ACC112 (cell line): Measurements from ENCODE around the gene OR10G8.

Experiments used
- H2AFZ ChIP-seq: fragments of 200-600 bp; sonication (generic); one replicate; pipeline ENCODE4 v1.6.0; 2017; ENCODE audit warnings: antibody characterized with exemption, low read length; ENCODE audit not compliant: unreplicated experiment
- H3K27ac ChIP-seq: fragments of 200-600 bp; sonication (generic); 2 replicates; pipeline ENCODE4 v1.5.1; 2014; ENCODE audit warnings: low read depth, mild to moderate bottlenecking, antibody characterized with exemption, low read length, moderate library complexity
- H3K27me3 ChIP-seq: fragments of 200-600 bp; sonication (generic); 2 replicates; pipeline ENCODE4 v1.6.1; 2014; ENCODE audit warnings: mild to moderate bottlenecking, antibody characterized with exemption, low read length, moderate library complexity, mixed read lengths; ENCODE audit not compliant: insufficient read depth
- H3K36me3 ChIP-seq: fragments of 200-600 bp; sonication (generic); 2 replicates; pipeline ENCODE4 v1.6.1; 2016; ENCODE audit warnings: mild to moderate bottlenecking, antibody characterized with exemption, low read length, moderate library complexity, mixed read lengths; ENCODE audit not compliant: insufficient read depth
- H3K4me1 ChIP-seq: fragments of 200-600 bp; sonication (generic); one replicate; pipeline ENCODE4 v1.6.1; 2016; ENCODE audit warnings: low read length, mixed read lengths; ENCODE audit not compliant: insufficient read depth, unreplicated experiment, control insufficient read depth
- H3K4me3 ChIP-seq: fragments of 200-600 bp; sonication (generic); 2 replicates; pipeline ENCODE4 v1.5.1; 2014; ENCODE audit warnings: mild to moderate bottlenecking, low read depth, low read length
- H3K79me2 ChIP-seq: fragments of 200-600 bp; sonication (generic); one replicate; pipeline ENCODE4 v1.6.0; 2016; ENCODE audit warnings: low read length; ENCODE audit not compliant: control insufficient read depth, unreplicated experiment, insufficient read depth

The OR10G8 gene

DNA sequence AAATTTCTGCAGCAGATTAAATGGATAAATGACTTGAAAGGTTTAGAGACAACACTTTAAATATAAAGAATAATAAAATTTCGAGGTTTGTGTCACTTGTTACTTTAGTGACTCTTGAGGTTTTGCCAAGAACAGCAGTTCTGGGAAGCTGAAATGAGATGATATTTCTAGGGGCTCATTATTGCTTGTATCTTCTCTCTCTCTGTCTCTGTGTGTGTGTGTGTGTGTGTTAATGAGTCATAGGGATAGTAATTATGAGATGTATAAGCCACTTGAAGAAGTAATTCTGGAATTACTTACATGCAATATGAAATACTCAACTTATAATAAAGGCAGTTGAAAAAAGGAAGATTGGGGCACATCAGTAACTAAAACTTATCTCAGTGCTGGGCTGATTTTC lies 24.1 kb downstream of the OR10G8 start:
- peaks cover 14% of the 10 kb centered on the region for H3K27me3 ChIP-seq
- H3K4me1 ChIP-seq = no peaks in the 10 kb centered on the region
- H2AFZ ChIP-seq = no peak overlapping the region
- no peaks in the 10 kb centered on the region for H3K36me3 ChIP-seq
- H3K79me2 ChIP-seq = no peaks in the 10 kb centered on the region
- no peak overlapping the region for H3K27ac ChIP-seq
- H3K4me3 ChIP-seq = no peak overlapping the region

DNA sequence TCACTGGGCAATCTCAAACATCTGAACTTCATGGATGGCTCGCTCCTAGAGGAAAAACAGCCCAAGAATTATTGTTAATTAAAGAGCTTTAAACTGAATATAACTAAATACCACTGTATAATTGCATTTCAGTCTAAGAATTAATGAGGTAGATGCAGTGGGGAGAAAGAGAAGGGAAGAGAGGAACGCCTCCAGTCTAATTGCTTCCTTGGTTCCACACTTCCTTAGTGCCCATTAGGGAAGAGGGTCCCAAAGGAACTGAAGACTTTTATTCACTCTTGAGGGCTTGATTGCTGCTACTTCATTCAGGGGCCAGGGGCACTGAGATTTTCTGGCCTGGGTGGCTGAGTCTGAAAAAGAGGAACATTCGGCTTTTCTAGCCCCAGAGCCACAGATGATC lies 26.4 kb downstream of the OR10G8 start:
- Histone ChIP-seq H3K36me3 (no peaks in the 10 kb centered on the region), H3K4me3 (no peak overlapping the region), H3K79me2 (no peaks in the 10 kb centered on the region), H3K27me3 (peaks cover 13% of the 10 kb centered on the region), H2AFZ (no peak overlapping the region), H3K27ac (no peak overlapping the region), H3K4me1 (no peaks in the 10 kb centered on the region)

DNA sequence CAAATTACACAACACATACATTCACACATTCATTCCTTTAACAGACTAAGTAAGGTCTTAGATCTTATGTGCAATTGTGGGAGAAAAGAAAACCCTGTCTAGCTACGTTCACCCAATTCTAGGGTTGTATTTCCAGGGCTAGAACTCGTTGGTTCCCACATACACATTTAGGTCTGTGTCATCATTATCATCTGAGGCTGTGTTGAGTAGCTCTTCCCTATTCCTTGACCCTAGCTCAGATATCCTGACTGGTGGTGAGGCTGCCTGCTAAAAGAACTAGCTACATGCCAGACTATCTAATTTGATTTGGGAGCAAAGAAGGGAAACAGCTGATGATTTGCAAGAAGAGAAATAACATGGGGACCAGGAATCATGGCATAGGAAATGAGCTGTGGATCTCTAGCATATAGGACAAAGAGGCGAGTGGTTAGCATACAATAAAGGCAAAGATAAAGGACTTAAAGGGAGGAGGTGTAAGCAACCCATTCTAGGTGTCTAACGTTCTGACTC lies 42.1 kb downstream of the OR10G8 start:
- no peak overlapping the region for H2AFZ ChIP-seq
- H3K4me1 ChIP-seq = no peaks in the 10 kb centered on the region
- H3K36me3 ChIP-seq = no peaks in the 10 kb centered on the region
- no peak overlapping the region for H3K27ac ChIP-seq
- H3K27me3 ChIP-seq = peaks cover 46% of the 10 kb centered on the region
- H3K79me2 ChIP-seq = no peaks in the 10 kb centered on the region
- no peak overlapping the region for H3K4me3 ChIP-seq

DNA sequence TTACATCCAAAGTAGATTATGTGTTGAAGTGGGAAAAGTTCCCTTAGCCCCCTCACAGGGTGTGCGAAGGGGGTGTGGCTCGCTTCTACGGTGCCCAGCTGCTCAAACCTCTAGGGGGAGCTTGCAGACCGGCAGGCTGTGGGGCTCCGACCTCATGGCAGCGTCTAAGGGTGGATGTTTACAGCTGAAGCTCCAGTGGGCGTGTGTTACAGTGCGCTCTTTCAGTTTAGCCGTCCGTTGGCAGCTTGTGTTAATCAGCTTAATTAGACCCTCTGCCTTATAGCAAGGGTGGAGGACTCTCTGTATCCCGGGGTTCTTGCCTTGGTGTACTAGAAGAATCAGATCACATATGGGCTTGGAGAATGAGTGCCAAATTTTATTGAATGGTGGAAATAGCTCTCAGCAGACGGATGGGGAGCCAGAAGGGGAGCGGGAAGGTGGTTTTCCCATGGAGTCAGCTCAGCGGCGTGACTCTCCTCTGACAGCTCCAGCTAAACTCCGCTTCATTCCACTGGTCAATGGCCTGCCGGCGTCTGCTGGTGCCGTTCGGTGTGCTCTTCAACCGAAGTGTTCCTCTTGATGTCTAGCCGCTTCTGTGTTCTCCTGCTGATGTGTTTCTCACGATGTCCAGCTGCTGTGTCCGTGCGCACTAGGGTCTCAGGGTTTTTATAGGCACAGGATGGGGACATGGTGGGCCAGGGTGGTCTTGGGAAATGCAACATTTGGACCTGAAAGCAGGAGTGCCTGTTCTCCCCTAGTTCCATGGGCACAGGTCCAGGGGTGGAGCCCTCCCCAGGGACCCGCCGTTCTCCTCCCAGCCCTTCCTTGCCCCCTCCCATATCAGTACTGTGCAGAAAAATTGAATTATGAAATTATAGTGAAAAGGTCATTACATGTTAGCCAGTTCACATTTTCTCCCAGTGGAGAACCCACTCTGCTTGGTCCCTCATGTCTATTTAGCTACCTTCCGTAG lies 43.1 kb downstream of the OR10G8 start:
- Histone ChIP-seq H3K79me2 (no peaks in the 10 kb centered on the region), H3K36me3 (no peaks in the 10 kb centered on the region), H2AFZ (peak overlapping the region; percentile 52), H3K4me3 (peak overlapping the region; percentile 60), H3K27me3 (peaks cover 40% of the 10 kb centered on the region), H3K4me1 (no peaks in the 10 kb centered on the region), H3K27ac (no peak overlapping the region)

DNA sequence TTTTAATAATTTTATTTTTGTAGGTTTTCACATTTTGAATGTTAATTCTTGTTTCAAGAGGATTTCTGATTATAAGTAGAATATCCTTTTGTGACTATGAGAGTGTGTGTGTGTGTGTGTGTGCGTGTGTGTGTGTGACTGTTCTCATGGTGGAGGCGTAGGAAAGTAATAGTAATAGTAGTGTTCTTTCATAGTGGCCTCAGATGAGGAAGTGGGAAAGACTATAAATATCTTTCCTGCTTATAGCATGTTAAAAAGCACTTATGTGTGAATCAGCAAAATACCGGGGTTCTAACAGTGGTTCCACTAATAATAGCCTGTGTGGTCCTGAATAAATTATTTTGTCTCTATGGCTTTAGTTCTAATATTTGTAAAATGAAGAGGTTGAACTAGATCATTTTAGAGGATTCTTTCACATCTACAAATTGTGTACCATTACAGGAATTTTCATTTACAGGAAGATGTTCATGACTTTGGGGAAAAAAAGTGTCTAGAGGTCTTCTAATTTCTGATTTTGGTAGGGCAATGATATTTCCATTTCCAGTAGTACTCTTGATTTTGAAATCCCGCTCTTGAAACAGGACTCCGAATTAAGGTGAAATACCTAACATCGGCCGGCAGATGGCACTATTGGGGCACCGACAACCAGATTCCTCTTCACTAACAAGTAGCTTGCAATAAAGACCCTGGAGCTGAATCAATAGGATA lies 44.5 kb downstream of the OR10G8 start:
- peaks cover 30% of the 10 kb centered on the region for H3K27me3 ChIP-seq
- no peak overlapping the region for H3K27ac ChIP-seq
- H2AFZ ChIP-seq = peak overlapping the region; percentile 70
- no peaks in the 10 kb centered on the region for H3K79me2 ChIP-seq
- H3K4me3 ChIP-seq = no peak overlapping the region
- no peaks in the 10 kb centered on the region for H3K4me1 ChIP-seq
- no peaks in the 10 kb centered on the region for H3K36me3 ChIP-seq

DNA sequence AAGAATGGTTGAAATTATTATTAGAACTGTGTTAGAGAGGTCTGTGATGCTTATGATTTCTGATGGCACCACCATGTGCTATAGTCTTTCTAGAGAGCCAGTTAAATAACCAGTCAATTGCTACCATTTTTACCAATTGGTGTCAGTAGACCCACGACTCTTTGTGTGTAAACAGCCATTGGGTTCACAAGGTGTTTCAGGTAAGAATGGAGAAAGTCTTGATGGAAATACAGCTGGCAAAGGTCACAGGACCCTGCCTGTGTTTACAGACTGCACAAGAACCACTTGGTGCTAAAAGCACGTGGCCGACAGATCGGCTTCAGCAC lies 45.0 kb downstream of the OR10G8 start:
- Histone ChIP-seq H3K27ac (no peak overlapping the region), H3K4me3 (no peak overlapping the region), H2AFZ (no peak overlapping the region)

DNA sequence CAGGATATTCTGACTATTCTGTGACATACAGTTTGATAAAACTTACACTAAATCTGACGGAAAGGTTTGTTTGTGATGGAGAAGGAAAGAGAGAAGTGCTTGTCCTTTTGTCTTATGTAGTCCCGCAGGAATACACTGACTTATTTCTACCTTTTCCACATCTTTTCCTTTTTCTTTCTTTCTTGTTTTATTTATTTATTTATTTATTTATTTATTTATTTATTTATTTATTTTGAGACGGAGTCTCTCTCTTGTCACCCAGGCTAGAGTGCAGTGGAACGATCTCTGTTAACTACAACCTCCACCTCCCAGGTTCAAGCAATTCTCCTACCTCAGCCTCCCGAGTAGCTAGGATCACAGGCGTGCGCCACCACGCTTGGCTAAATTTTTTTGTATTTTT lies 45.5 kb downstream of the OR10G8 start:
- H3K27ac ChIP-seq = no peak overlapping the region
- no peaks in the 10 kb centered on the region for H3K36me3 ChIP-seq
- H3K4me1 ChIP-seq = no peaks in the 10 kb centered on the region
- H2AFZ ChIP-seq = no peak overlapping the region
- H3K4me3 ChIP-seq = no peak overlapping the region
- no peaks in the 10 kb centered on the region for H3K79me2 ChIP-seq
- H3K27me3 ChIP-seq = peaks cover 20% of the 10 kb centered on the region

More for the DNA sequence above, 45.0 kb downstream of the OR10G8 start:
- H3K79me2 ChIP-seq = no peaks in the 10 kb centered on the region
- peaks cover 25% of the 10 kb centered on the region for H3K27me3 ChIP-seq
- no peaks in the 10 kb centered on the region for H3K36me3 ChIP-seq
- no peaks in the 10 kb centered on the region for H3K4me1 ChIP-seq

DNA sequence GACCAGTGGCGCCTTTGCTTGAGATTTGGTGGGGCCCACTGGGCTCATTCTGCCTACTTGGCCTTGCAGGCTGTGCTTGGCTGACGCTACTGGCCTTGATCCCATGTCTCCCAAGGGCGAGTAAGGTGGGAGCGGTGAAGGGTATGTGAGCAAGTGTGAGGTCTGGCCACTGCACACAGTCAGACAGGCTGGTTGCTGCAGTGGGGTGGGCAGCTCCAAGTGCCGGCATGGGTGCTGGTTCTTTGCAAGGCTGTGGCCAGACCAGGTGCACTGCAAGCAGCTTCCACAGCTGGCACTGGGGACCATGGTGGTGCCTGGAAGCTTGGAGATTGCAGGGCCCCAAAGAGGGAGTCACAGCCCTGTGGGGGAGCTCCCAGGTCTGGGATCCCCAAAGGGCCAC lies 48.0 kb downstream of the OR10G8 start:
- Histone ChIP-seq H3K36me3 (no peaks in the 10 kb centered on the region), H3K79me2 (no peaks in the 10 kb centered on the region), H3K27me3 (no peaks in the 10 kb centered on the region), H3K27ac (no peak overlapping the region), H3K4me3 (no peak overlapping the region), H3K4me1 (no peaks in the 10 kb centered on the region), H2AFZ (no peak overlapping the region)

DNA sequence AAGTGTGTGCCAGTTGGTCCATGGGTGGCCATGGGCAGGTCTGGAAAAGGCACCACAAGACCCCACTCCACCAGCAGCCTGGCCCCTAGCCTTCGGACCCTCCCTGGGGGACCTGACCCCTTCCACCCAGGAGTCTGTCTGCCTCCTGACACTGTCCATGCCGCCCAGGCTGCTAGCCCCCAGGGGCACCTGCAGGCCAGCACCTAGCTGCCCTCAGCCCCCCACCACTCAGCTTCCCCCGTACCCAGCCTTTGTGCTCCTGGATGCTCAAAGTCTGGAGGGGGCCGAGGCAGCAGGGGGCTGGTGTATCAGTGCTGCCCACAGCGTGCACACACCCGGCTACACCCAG lies 48.9 kb downstream of the OR10G8 start:
- no peaks in the 10 kb centered on the region for H3K27me3 ChIP-seq
- H2AFZ ChIP-seq = peak overlapping the region; percentile 78
- no peaks in the 10 kb centered on the region for H3K79me2 ChIP-seq
- H3K4me1 ChIP-seq = no peaks in the 10 kb centered on the region
- peak overlapping the region; percentile 78; the same call in 1 of the 2 replicates for H3K4me3 ChIP-seq
- H3K36me3 ChIP-seq = no peaks in the 10 kb centered on the region
- no peak overlapping the region for H3K27ac ChIP-seq

DNA sequence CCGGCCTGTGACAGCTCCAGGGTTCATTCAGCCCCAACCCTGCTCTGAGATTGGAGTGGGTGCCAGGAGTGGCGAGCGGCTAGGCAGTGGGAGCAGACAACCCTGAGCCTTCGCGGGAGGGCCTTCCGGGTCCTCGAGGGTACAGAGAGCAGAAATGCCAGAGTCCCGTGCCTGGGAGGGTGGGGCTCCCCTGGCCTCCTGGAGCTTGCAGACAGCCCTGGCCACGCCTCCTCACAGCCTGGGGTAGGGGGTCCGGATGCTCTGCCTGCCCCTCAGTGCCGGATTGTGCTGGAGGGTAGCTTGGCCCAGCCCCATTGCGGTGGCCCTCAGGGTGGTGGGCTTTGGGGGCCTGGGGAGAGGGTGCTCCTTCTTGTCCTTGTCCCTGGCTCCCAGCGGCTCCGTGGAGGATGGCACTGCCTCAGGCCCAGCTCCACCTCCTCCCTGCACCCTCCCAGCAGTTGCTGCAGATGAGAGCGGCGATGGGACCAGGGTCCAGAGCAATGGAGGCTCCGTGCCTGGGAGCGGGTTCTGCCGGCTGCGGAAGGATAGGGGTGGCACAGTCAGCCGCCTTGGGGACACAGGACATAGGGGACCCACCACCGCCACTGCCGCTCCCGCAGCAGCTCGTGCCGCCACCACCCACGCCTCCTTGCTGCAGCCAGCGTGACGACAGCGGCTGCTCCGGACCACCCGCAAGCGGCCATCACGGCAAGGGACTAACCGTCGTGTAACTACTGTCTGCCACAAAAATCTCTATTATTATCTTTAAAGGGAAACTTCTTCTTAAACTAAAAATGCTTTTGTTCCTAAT lies 49.4 kb downstream of the OR10G8 start:
- Histone ChIP-seq H3K4me3 (peak overlapping the region; percentile 78), H2AFZ (peak overlapping the region; percentile 78), H3K27ac (no peak overlapping the region), H3K36me3 (no peaks in the 10 kb centered on the region), H3K4me1 (no peaks in the 10 kb centered on the region), H3K27me3 (no peaks in the 10 kb centered on the region), H3K79me2 (no peaks in the 10 kb centered on the region)
